Right atrium auricular region (tissue), 2 donors: ENCODE results near the gene RBM48. TPM values are rescaled to one million over a fixed set of nuclear protein-coding genes. Genes with fewer than 3 reads are reported as not detected.

Experiments
- DNase-seq: peaks from one replicate; pipeline ENCODE4 v3.0.0-alpha.2; 2019; ENCODE audit warnings: low spot score
- H3K27ac ChIP-seq, 2 donors: fragments of 200-600 bp; sonication (generic); 1 replicate in 1 of 2; 2 replicates in 1 of 2; pipeline ENCODE4 v1.5.1; 2016 to 2019
- H3K27me3 ChIP-seq, 2 donors: fragments of 200-600 bp; sonication (generic); one replicate each; pipeline versions ENCODE4 v1.5.1 to v1.6.0; 2017 to 2019
- H3K36me3 ChIP-seq: fragments of 200-600 bp; sonication (generic); one replicate; pipeline ENCODE4 v1.5.1; 2016
- H3K4me1 ChIP-seq, 2 donors: fragments of 200-600 bp; sonication (generic); one replicate each; pipeline versions ENCODE4 v1.5.1 to v1.6.0; 2017 to 2019
- H3K4me3 ChIP-seq, 2 donors: fragments of 200-600 bp; sonication (generic); 1 replicate in 1 of 2; 2 replicates in 1 of 2; pipeline ENCODE4 v1.5.1; 2017 to 2019; ENCODE audit warnings: mild to moderate bottlenecking in 1 of 2, moderate library complexity in 1 of 2
- H3K9me3 ChIP-seq, 2 donors: fragments of 200-600 bp; sonication (generic); one replicate each; pipeline ENCODE4 v1.5.1; 2019
- CTCF ChIP-seq, 2 donors: fragments of 200-600 bp; sonication (generic); IDR thresholded peaks; one replicate each; pipeline ENCODE4 v1.5.1; 2019; ENCODE audit warnings: antibody characterized with exemption in 2 of 2
- total RNA-seq, 2 donors: library from RNA; depleted of rRNA; stranded (reverse); fragments of >200 nt; gene quantifications; one replicate each; pipeline ENCODE4 v1.1.0, GENCODE V29; 2016

RBM48 gene
- total RNA-seq, 2 donors from 2014 or later: 7.3 to 8.9 TPM

- DNase-seq: no peak
- Histone ChIP-seq H3K27me3 (no peaks in the 10 kb centered on the region), H3K36me3 (peaks cover 49% of the 10 kb centered on the region), H3K27ac (no peak overlapping the region), H3K4me3 (no peak overlapping the region), H3K9me3 (no peaks in the 10 kb centered on the region), H3K4me1 (no peaks in the 10 kb centered on the region)
- TF ChIP-seq CTCF (IDR thresholded peaks at IDR 0.05): no peak
Observed at GRCh38 chr7:92489634-92490033, 39.0 kb upstream of the RBM48 start.

GRCh38 chr7:92496876-92497275, 31.7 kb upstream of the RBM48 start:
- TF ChIP-seq CTCF (IDR thresholded peaks at IDR 0.05): no peak
- H3K36me3 ChIP-seq: peaks cover 74% of the 10 kb centered on the region
- H3K27me3 ChIP-seq: no peaks in the 10 kb centered on the region
- H3K9me3 ChIP-seq: no peaks in the 10 kb centered on the region
- H3K4me3 ChIP-seq: no peak overlapping the region
- H3K4me1 ChIP-seq: no peaks in the 10 kb centered on the region
- H3K27ac ChIP-seq: no peak overlapping the region
- no peak for DNase-seq

GRCh38 chr7:92498557-92498956, 30.0 kb upstream of the RBM48 start:
- peaks cover 65% of the 10 kb centered on the region for H3K36me3 ChIP-seq
- H3K9me3 ChIP-seq: no peaks in the 10 kb centered on the region
- no peaks in the 10 kb centered on the region for H3K4me1 ChIP-seq
- H3K27ac ChIP-seq: no peak overlapping the region
- no peak for DNase-seq
- no peak for TF ChIP-seq CTCF (IDR thresholded peaks at IDR 0.05)
- H3K4me3 ChIP-seq: no peak overlapping the region
- H3K27me3 ChIP-seq: no peaks in the 10 kb centered on the region

- Histone ChIP-seq H3K4me3 (no peak overlapping the region), H3K27me3 (no peaks in the 10 kb centered on the region), H3K36me3 (peaks cover 55% of the 10 kb centered on the region), H3K9me3 (no peaks in the 10 kb centered on the region), H3K4me1 (no peaks in the 10 kb centered on the region), H3K27ac (no peak overlapping the region)
- no peak for TF ChIP-seq CTCF (IDR thresholded peaks at IDR 0.05)
- no peak for DNase-seq
Observed at GRCh38 chr7:92503767-92504166, 24.8 kb upstream of the RBM48 start.

DNA sequence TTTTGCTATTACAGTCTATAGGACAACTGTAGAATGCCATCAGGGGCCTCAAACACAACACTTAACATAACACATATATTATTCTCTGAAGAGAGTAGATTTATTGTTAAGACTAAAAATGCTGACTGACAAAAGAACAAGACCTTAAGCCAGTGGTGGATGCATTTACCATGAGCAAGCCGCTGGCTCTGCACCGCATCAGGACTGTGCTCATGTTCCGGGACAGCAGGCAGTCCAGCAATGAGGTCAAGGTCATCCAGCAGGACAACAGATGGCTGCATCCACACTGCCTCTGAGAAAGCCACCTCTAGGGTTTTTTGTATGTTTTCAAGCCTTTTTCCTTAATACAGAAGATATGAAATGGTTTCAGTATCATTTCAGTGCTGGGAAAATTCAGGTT, 24.0 kb upstream of the RBM48 start:
- no peaks in the 10 kb centered on the region for H3K4me1 ChIP-seq
- no peaks in the 10 kb centered on the region for H3K9me3 ChIP-seq
- H3K4me3 ChIP-seq: no peak overlapping the region
- peaks cover 49% of the 10 kb centered on the region for H3K36me3 ChIP-seq
- no peaks in the 10 kb centered on the region for H3K27me3 ChIP-seq
- no peak for DNase-seq
- no peak overlapping the region for H3K27ac ChIP-seq
- TF ChIP-seq CTCF (IDR thresholded peaks at IDR 0.05): no peak

DNA sequence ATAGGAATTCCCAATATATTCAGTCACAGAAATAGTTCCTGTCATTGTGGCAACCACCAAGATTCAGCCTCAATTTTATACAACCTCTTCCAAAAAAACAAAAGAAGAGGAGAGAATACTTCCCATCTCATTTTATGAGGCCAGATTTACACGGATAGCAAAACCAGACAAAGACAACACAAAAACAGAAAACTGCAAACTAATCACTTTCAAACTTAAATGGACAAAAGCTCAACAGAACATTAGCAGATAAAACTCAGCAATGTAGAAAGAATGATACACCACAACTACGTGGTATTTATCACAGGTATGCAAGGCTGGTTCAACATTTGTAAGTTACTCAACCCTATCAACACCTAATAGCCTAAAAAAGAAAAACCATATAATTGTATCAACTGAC, 22.2 kb upstream of the RBM48 start:
- peaks cover 31% of the 10 kb centered on the region for H3K36me3 ChIP-seq
- no peak for DNase-seq
- H3K4me3 ChIP-seq: no peak overlapping the region
- no peak overlapping the region for H3K27ac ChIP-seq
- no peaks in the 10 kb centered on the region for H3K9me3 ChIP-seq
- H3K27me3 ChIP-seq: no peaks in the 10 kb centered on the region
- no peaks in the 10 kb centered on the region for H3K4me1 ChIP-seq
- no peak for TF ChIP-seq CTCF (IDR thresholded peaks at IDR 0.05)
